Sigmoid colon (tissue), 4 donors: ENCODE data around the gene EPHB1.

Source experiments
- CTCF ChIP-seq, 4 experiments: fragments of 450-650 bp in 3 of 4; fragments of 200-600 bp in 1 of 4; IDR thresholded peaks; one replicate each; pipeline ENCODE4 v1.5.1; 2016 to 2019; ENCODE audit warnings: antibody characterized with exemption in 4 of 4, mild to moderate bottlenecking in 3 of 4, moderate library complexity in 2 of 4
- EP300 ChIP-seq, 4 donors: sonication (generic); formaldehyde crosslinking; IDR thresholded peaks; one replicate each; pipeline ENCODE4 v1.6.1; 2017; ENCODE audit warnings: antibody characterized with exemption in 4 of 4
- POLR2A ChIP-seq, 2 donors: fragments of 450-650 bp; IDR thresholded peaks; one replicate each; pipeline ENCODE4 v1.6.1; 2016; ENCODE audit warnings: antibody characterized with exemption in 2 of 2, mild to moderate bottlenecking in 2 of 2, moderate library complexity in 2 of 2

DNA sequence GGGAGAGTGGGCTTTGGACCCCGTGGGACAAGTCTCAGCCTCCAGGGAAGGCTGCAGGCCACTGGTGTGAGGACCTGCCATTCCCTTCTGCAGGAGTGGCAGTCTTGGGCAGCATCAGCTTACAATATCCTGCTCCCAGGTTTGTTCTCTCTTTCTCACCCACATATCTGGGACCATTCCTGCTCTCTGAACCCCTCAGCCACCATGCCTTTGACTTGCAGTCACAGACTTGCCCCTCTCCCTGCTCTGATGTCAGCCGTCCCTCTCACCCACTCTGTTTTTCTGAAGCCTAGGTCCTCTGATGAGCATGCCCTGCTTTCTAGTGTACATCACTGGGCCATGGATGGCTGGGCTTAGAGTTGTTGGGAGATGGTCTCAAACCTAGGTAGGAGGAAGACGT, 282.1 kb downstream of the EPHB1 start:
- no peak for TF ChIP-seq CTCF (IDR thresholded peaks at IDR 0.05)
- TF ChIP-seq POLR2A (IDR thresholded peaks at IDR 0.05) = no peak
- TF ChIP-seq EP300 (IDR thresholded peaks at IDR 0.05) = no peak
